Transverse colon (tissue), 4 donors: ENCODE measurements around the gene IL17RE.

Experiments used
- POLR2A ChIP-seq: fragments of 450-650 bp; IDR thresholded peaks from one replicate; pipeline ENCODE4 v1.6.1; 2016; ENCODE audit warnings: antibody characterized with exemption, mild to moderate bottlenecking, moderate library complexity
- POLR2AphosphoS5 ChIP-seq, 3 donors: sonication (generic); formaldehyde crosslinking; IDR thresholded peaks; one replicate each; pipeline ENCODE4 v1.6.1; 2016; ENCODE audit warnings: antibody characterized with exemption in 3 of 3
- TF ChIP-seq, protein P1 (sequence below), 5 experiments: fragments of 200-600 bp in 3 of 5; fragments of 450-650 bp in 2 of 5; sonication (generic) in 3 of 5; IDR thresholded peaks; 1 replicate in 2 of 5; 2 replicates in 3 of 5; pipeline ENCODE4 v1.5.1; 2016 to 2017; ENCODE audit warnings: antibody characterized with exemption in 5 of 5, inconsistent platforms in 3 of 5, mild to moderate bottlenecking in 2 of 5, moderate library complexity in 1 of 5

DNA sequence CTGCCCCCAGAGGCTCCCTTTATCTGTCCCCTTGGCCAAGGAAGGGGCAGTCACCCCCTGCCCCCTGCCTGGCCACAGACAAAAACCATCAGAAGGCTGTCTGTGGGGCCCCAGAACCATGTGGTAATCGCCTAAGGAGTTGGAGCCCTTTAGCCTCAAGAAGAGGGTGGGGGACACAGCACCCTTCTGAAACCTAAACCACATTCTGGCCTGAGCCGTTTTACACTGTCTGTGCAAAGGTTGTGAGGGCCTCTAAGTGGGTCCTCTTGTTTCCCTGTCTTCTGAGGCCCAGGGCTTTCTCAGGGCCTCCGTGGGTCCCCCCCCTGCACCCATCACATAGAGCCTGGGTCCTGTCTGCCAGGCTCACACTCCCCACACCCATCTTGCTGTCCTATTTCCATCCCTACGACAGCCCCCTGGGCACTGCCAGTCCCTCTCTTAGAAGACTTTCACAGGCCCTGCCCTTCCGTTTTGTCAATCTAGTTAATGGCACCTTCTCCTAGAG, 41.0 kb upstream of the IL17RE start:
- TF ChIP-seq, protein P1, sequence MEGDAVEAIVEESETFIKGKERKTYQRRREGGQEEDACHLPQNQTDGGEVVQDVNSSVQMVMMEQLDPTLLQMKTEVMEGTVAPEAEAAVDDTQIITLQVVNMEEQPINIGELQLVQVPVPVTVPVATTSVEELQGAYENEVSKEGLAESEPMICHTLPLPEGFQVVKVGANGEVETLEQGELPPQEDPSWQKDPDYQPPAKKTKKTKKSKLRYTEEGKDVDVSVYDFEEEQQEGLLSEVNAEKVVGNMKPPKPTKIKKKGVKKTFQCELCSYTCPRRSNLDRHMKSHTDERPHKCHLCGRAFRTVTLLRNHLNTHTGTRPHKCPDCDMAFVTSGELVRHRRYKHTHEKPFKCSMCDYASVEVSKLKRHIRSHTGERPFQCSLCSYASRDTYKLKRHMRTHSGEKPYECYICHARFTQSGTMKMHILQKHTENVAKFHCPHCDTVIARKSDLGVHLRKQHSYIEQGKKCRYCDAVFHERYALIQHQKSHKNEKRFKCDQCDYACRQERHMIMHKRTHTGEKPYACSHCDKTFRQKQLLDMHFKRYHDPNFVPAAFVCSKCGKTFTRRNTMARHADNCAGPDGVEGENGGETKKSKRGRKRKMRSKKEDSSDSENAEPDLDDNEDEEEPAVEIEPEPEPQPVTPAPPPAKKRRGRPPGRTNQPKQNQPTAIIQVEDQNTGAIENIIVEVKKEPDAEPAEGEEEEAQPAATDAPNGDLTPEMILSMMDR (IDR thresholded peaks at IDR 0.05), result no peak
- TF ChIP-seq POLR2A, result no peak
- no peak for TF ChIP-seq POLR2AphosphoS5 (IDR thresholded peaks at IDR 0.05)
